Upper lobe of right lung (tissue), 1 donor: Measurements from ENCODE around the gene CTNNBL1. TPM values are rescaled to one million over a fixed set of nuclear protein-coding genes. Genes with fewer than 3 reads are reported as not detected.

Experiments used
- ATAC-seq: fragments of 200-7000 bp; cut with Tn5 transposase; one replicate; pipeline ENCODE4 v1.9.1; 2020; ENCODE audit warnings: mild to moderate bottlenecking, moderate library complexity
- DNase-seq: peaks from one replicate; pipeline ENCODE4 v3.0.0-alpha.2; 2020
- H3K27ac ChIP-seq: fragments of 200-600 bp; one replicate; pipeline ENCODE4 v1.8.0; 2022
- H3K27me3 ChIP-seq: fragments of 200-600 bp; one replicate; pipeline ENCODE4 v1.8.0; 2022; ENCODE audit warnings: mild to moderate bottlenecking
- H3K36me3 ChIP-seq: fragments of 200-600 bp; one replicate; pipeline ENCODE4 v1.8.0; 2022
- H3K4me1 ChIP-seq: fragments of 200-600 bp; one replicate; pipeline ENCODE4 v1.8.0; 2022
- H3K4me3 ChIP-seq: fragments of 200-600 bp; one replicate; pipeline ENCODE4 v1.8.0; 2022; ENCODE audit warnings: mild to moderate bottlenecking
- H3K9me3 ChIP-seq: fragments of 200-600 bp; one replicate; pipeline ENCODE4 v1.8.0; 2022
- intact Hi-C: fragments of 100-400 bp; cut with DNase I; formaldehyde crosslinking; loops from one replicate; pipeline ENCODE4 v1.11.0; 2022
- total RNA-seq: library from RNA; stranded (reverse); fragmentation: NEBNext Ultra II Directional; extraction: Animal tissue kit (Norgen Biotek cat#: 25700); gene quantifications from one replicate; pipeline ENCODE4 v1.2.1, GENCODE V29; 2021
- TF ChIP-seq, protein P1 (sequence below): fragments of 200-600 bp; IDR thresholded peaks from one replicate; pipeline ENCODE4 v1.8.0; 2022; ENCODE audit warnings: antibody characterized with exemption
- donor health status: DM: no; HTN: yes; CAD: no; lungs with severe emphysema.

The CTNNBL1 gene
- total RNA-seq, 1 donor from 2014 or later: 52.8 TPM

DNA sequence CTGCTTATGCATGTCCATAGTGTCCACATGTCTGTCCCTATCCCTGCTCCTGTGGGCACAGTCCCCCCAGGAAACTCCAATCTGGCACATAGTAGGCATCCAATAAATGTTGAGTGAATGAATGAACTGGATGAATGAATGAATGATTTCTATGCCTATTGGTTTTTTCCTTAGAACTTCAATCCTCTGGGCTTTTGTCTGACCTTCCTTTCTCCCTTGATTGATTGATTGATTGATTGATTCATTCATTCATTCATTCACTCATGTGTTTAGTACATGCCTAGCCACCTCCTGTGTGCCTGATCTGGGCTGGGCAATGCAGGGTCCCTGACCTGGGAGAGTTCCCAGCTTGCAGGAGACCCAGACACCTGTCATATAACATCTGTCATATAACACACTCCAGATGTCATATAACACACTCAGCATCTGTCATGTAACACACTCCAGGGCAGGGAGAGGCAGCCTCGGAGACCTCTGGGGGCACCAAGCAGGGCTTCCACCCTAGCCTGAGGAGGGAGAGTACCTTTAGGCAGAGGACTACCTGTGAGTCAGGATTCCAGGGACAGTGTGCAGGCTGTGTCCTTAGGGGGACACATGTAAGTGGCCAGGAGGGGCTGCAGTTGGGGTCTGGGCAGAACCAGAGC, 227.0 kb downstream of the CTNNBL1 start:
- ATAC-seq: no peak
- peaks cover 12% of the 10 kb centered on the region for H3K27me3 ChIP-seq
- TF ChIP-seq, protein P1, sequence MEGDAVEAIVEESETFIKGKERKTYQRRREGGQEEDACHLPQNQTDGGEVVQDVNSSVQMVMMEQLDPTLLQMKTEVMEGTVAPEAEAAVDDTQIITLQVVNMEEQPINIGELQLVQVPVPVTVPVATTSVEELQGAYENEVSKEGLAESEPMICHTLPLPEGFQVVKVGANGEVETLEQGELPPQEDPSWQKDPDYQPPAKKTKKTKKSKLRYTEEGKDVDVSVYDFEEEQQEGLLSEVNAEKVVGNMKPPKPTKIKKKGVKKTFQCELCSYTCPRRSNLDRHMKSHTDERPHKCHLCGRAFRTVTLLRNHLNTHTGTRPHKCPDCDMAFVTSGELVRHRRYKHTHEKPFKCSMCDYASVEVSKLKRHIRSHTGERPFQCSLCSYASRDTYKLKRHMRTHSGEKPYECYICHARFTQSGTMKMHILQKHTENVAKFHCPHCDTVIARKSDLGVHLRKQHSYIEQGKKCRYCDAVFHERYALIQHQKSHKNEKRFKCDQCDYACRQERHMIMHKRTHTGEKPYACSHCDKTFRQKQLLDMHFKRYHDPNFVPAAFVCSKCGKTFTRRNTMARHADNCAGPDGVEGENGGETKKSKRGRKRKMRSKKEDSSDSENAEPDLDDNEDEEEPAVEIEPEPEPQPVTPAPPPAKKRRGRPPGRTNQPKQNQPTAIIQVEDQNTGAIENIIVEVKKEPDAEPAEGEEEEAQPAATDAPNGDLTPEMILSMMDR: no peak

DNA sequence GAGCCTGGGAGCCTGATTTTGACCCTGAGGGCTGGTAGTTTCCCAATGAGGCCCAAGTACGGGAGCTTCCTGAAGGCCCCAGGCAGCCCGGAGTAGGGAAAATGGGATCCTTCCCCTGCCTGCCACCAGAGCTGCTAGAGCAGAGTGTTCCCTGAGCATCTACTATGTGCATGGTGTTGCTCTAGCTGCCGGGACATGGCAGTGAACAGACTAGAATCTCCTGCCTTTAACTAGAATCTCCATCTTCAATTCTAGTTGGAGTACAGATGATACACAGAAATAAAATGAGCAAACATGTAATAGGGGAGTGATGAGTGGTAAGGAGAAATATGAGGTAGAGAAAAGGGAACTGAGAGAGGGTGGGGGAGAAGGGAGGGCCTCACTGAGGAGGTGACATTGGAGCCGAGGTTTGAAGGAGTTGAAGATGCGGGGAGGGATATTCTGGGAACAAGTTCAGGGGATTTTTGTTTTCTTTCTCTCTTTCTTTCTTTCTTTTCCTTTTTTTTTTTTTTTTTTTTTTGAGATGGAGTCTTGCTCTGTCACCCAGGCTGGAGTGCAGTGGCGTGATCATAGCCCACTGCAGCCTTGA, 227.6 kb downstream of the CTNNBL1 start:
- no peak for DNase-seq
- intact Hi-C loops: no loop called here
- H3K27ac ChIP-seq: no peak overlapping the region
- no peak overlapping the region for H3K4me3 ChIP-seq
- H3K27me3 ChIP-seq: peaks cover 10% of the 10 kb centered on the region
- H3K9me3 ChIP-seq: no peaks in the 10 kb centered on the region
- H3K36me3 ChIP-seq: no peaks in the 10 kb centered on the region
- TF ChIP-seq, protein P1: no peak
- ATAC-seq: no peak
- no peaks in the 10 kb centered on the region for H3K4me1 ChIP-seq

More for the DNA sequence above, 227.0 kb downstream of the CTNNBL1 start:
- H3K4me1 ChIP-seq: no peaks in the 10 kb centered on the region
- H3K27ac ChIP-seq: no peak overlapping the region
- no peak for DNase-seq
- no peaks in the 10 kb centered on the region for H3K36me3 ChIP-seq
- H3K9me3 ChIP-seq: no peaks in the 10 kb centered on the region
- H3K4me3 ChIP-seq: no peak overlapping the region
- intact Hi-C loops: no loop called here

Other genes with a start within 250 kb of the CTNNBL1 start
- gene NNAT, start 172.8 kb upstream of the CTNNBL1 start, total RNA-seq: 0.43 TPM
- 74.8 TPM for gene BLCAP, start 166.2 kb upstream of the CTNNBL1 start, total RNA-seq
- 12.9 TPM for gene VSTM2L, start 209.1 kb downstream of the CTNNBL1 start, total RNA-seq